ENCODE measurements around the gene EYA3.

The EYA3 gene

DNA sequence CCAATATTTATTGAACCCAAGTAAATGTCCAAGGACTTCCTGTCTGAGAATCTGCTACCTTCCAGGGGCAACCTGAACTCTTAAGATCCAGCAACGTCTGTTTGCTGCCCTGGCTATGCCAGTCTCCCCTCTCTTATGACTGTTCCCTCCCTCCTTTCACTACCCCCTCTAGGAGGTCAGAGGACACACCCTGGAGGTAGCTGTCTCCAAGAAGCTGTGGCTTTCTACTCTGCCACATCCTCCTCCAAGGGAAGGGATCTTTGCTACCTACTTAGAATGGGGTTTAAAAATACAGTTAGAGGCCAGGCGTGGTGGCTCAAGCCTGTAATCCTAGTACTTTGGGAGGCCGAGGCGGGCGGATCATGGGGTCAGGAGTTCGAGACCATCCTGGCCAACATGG lies 157.2 kb downstream of the EYA3 start:
- Histone ChIP-seq H3K9ac (ENCODE audit: low read depth, low read length) (no peak overlapping the region), H3K4me1 (ENCODE audit: insufficient read depth, low read length) (peaks cover 8% of the 10 kb centered on the region), H3K9me3 (ENCODE audit: insufficient read depth, low read depth, low read length) (no peaks in the 10 kb centered on the region), H3K27me3 (ENCODE audit: insufficient read depth, low read length) (no peaks in the 10 kb centered on the region), H3K4me3 (ENCODE audit: low read length) (no peak overlapping the region), H3K36me3 (ENCODE audit: insufficient read depth, low read length) (no peaks in the 10 kb centered on the region), H3K27ac (ENCODE audit: low read depth, low read length) (no peak overlapping the region)
- WGBS: 97% methylated on average over 6 of the region's 6 CpGs

DNA sequence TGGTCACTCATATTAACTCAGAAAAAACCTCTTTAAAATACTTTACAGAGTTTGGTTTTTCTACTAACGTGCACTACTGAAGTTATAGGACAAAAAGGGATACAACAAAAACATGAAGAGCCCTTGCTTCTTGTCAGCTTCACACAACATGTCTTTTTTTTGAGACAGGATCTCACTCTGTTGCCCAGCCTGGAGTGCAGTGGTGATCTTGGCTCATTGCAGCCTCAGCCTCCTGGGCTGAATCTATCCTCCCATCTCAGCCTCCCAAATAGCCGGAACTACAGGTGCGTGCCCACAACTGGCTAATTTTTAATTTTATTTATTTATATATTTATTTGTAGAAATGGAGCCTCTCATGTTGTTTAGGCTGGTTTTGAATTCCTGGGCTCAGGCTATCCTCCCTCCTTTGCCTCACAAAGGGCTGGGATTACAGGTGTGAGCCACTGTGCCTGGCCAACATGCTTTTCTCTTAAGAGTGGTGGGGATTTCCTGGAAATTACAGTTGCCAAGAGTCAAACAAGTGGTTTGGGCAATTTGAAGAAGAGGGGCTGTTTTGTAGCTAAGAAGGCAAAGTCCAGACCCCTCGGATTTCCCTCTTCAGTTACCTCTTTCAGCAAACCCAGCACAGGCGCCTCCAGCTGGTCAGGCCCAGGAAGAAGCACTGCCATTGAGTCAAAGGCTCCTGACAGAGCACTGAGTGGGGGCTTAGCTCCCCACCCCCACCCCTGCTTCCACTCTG lies 160.0 kb downstream of the EYA3 start:
- Histone ChIP-seq H3K4me1 (ENCODE audit: insufficient read depth, low read length) (peaks cover 8% of the 10 kb centered on the region; the same call in 1 of the 2 replicates), H3K27ac (ENCODE audit: low read depth, low read length) (no peak overlapping the region), H3K9ac (ENCODE audit: low read depth, low read length) (no peak overlapping the region), H3K9me3 (ENCODE audit: insufficient read depth, low read depth, low read length) (no peaks in the 10 kb centered on the region), H3K36me3 (ENCODE audit: insufficient read depth, low read length) (no peaks in the 10 kb centered on the region), H3K27me3 (ENCODE audit: insufficient read depth, low read length) (no peaks in the 10 kb centered on the region), H3K4me3 (ENCODE audit: low read length) (no peak overlapping the region)
- WGBS: 86% methylated on average over 3 of the region's 5 CpGs

DNA sequence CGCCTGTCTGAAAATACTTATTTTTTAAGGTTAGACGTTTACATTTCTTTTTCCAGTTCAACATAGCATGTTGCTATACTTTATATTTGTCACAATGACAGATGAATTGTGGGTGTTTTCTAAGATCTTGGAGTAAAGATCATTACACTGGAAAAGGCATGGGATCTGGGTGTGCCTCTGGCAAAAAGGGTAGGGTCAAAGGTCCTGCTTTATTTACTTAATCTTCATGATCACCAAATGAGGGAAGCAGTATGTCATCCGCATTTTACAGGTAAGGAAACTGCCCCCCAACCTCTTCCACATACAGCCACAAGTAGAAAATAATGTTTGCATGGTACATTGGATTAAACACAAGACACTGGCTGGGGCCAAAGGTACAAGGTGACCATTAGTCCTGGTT lies 166.1 kb downstream of the EYA3 start:
- WGBS: 100% methylated on average over 2 of the region's 3 CpGs
- H3K4me3 ChIP-seq (ENCODE audit: low read length): no peak overlapping the region
- peaks cover 6% of the 10 kb centered on the region for H3K27me3 ChIP-seq (ENCODE audit: insufficient read depth, low read length)
- no peaks in the 10 kb centered on the region for H3K36me3 ChIP-seq (ENCODE audit: insufficient read depth, low read length)
- no peaks in the 10 kb centered on the region for H3K9me3 ChIP-seq (ENCODE audit: insufficient read depth, low read depth, low read length)
- H3K9ac ChIP-seq (ENCODE audit: low read depth, low read length): no peak overlapping the region
- no peaks in the 10 kb centered on the region for H3K4me1 ChIP-seq (ENCODE audit: insufficient read depth, low read length)
- H3K27ac ChIP-seq (ENCODE audit: low read depth, low read length): no peak overlapping the region
